Measurements from ENCODE around the gene DACH1.

Gene DACH1

GRCh38 chr13:71830323-71830722 lies 36.7 kb downstream of the DACH1 start:
- no peak for DNase-seq (ENCODE audit: low read depth in 2 of 2)

GRCh38 chr13:71829547-71829946 lies 37.5 kb downstream of the DACH1 start:
- no peak for DNase-seq (ENCODE audit: low read depth in 2 of 2)

GRCh38 chr13:71828564-71828963 lies 38.4 kb downstream of the DACH1 start:
- DNase-seq (ENCODE audit: low read depth in 2 of 2), result no peak

- no peak for DNase-seq (ENCODE audit: low read depth in 2 of 2)
Observed at GRCh38 chr13:71828117-71828516, 38.9 kb downstream of the DACH1 start.

- DNase-seq (ENCODE audit: low read depth in 2 of 2), result no peak
Observed at GRCh38 chr13:71827241-71827640, 39.8 kb downstream of the DACH1 start.

GRCh38 chr13:71820699-71821098 lies 46.3 kb downstream of the DACH1 start:
- no peak for DNase-seq (ENCODE audit: low read depth in 2 of 2)

GRCh38 chr13:71817335-71817734 lies 49.7 kb downstream of the DACH1 start:
- DNase-seq (ENCODE audit: low read depth in 2 of 2), result no peak

GRCh38 chr13:71814806-71815360 lies 52.1 kb downstream of the DACH1 start:
- no peak for DNase-seq (ENCODE audit: low read depth in 2 of 2)

GRCh38 chr13:71813187-71813586 lies 53.8 kb downstream of the DACH1 start:
- no peak for DNase-seq (ENCODE audit: low read depth in 2 of 2)

- no peak for DNase-seq (ENCODE audit: low read depth in 2 of 2)
Observed at GRCh38 chr13:71811344-71811743, 55.7 kb downstream of the DACH1 start.

GRCh38 chr13:71808708-71809107 lies 58.3 kb downstream of the DACH1 start:
- DNase-seq (ENCODE audit: low read depth in 2 of 2), result no peak

- DNase-seq (ENCODE audit: low read depth in 2 of 2), result no peak
Observed at GRCh38 chr13:71806886-71807285, 60.1 kb downstream of the DACH1 start.

GRCh38 chr13:71803066-71803465 lies 63.9 kb downstream of the DACH1 start:
- no peak for DNase-seq (ENCODE audit: low read depth in 2 of 2)

- no peak for DNase-seq (ENCODE audit: low read depth in 2 of 2)
Observed at GRCh38 chr13:71801781-71802180, 65.2 kb downstream of the DACH1 start.

GRCh38 chr13:71801165-71801760 lies 65.7 kb downstream of the DACH1 start:
- DNase-seq (ENCODE audit: low read depth in 2 of 2), result no peak

GRCh38 chr13:71799324-71799723 lies 67.7 kb downstream of the DACH1 start:
- DNase-seq (ENCODE audit: low read depth in 2 of 2), result no peak

GRCh38 chr13:71798707-71799106 lies 68.3 kb downstream of the DACH1 start:
- DNase-seq (ENCODE audit: low read depth in 2 of 2), result no peak

GRCh38 chr13:71797517-71797916 lies 69.5 kb downstream of the DACH1 start:
- no peak for DNase-seq (ENCODE audit: low read depth in 2 of 2)

- DNase-seq (ENCODE audit: low read depth in 2 of 2), result no peak
Observed at GRCh38 chr13:71789693-71790329, 77.2 kb downstream of the DACH1 start.

GRCh38 chr13:71789037-71789436 lies 78.0 kb downstream of the DACH1 start:
- DNase-seq (ENCODE audit: low read depth in 2 of 2), result no peak

- DNase-seq (ENCODE audit: low read depth in 2 of 2), result no peak
Observed at GRCh38 chr13:71787414-71787813, 79.6 kb downstream of the DACH1 start.

- DNase-seq (ENCODE audit: low read depth in 2 of 2), result no peak
Observed at GRCh38 chr13:71786875-71787274, 80.1 kb downstream of the DACH1 start.

GRCh38 chr13:71785361-71785760 lies 81.6 kb downstream of the DACH1 start:
- no peak for DNase-seq (ENCODE audit: low read depth in 2 of 2)

- no peak for DNase-seq (ENCODE audit: low read depth in 2 of 2)
Observed at GRCh38 chr13:71780546-71780945, 86.5 kb downstream of the DACH1 start.

All from fibroblast of skin of left biceps (primary cell).